Stimulated activated CD8-positive, alpha-beta memory T cell treated with anti-CD3 and anti-CD28 coated beads, Interleukin-4, amount 100 ng/mL, for 4 hours (primary cell): ENCODE measurements around the gene SOX15.
"Not testable (repeated sequence)": the region's sequence is repeated elsewhere in the genome, so short reads cannot be mapped to it uniquely, and the experiment has no call there.

Experiments used
- DNase-seq, 2 donors: peaks; one replicate each; pipeline ENCODE4 v3.0.0-alpha.2; 2020; ENCODE audit warnings: low read depth in 2 of 2, low spot score in 1 of 2

SOX15 gene

DNA sequence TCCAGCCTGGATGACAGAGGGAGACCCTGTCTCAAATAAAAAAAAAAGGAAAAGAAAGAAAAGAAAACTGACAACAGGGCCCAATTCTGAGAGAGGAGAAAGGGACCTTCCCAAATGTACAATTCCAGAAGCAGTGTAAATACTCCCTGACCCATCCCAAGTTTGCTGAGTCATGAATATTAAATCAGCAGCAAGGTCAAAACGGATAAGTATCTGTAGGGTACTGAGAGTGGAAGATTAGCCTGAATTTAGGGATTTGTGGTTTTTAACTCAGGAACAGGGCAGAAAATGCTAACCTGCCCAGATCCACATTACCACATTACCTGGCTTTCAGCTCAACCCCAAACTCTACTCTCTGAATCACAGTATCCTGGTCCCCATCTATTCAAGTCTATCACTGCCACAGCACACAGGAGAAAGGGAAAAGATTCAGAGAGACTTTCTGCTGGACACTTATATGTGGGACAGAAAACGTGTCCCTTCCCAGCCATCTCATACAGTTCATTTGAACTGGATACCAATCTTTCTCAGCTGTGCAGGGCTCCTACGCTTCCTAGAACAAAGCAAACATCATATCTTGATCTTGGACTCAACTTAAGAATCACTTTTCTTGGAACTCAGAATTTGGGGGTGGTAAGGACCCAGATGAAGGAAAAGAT is 21.9 kb upstream of the SOX15 start:
- DNase-seq, result no peak

DNA sequence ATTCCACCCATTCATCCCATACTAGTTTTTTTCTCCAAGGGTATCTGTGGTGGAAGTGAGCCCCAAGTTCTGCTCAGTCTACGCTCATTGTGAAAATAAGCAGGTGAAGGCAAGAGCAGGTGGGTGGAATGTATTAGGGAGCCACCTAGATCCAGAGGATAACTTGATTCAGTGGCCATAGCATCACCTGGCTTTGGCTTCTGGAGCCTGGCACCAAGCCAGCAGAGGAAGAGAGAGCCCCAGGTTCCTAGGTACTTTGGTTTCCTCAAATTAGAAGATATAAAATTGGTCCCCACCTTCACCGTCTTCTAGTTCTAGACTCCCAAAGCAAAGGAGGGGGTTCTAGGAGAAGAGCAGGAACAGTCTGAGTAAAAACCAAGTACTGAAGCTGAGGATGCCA is 20.7 kb upstream of the SOX15 start:
- DNase-seq, result no peak

DNA sequence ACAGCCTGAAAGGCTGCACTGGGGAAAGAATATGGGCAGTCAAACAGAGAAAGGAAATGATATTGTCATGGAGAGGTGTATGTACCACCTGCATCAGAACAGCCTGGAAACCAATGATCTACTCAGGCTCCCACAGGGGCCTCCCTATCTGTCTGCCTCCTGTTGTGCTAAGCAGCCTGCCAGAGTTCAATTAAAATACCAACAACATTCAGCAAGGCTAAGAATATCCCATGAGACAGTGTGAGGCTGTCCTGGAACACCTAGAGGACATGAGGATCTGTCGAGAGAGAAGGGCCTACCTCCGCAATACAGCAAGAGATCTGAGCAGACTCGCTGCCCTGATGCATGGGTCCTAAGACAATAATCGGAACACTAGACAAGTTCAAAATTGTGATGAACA is 16.4 kb upstream of the SOX15 start:
- DNase-seq, result no peak

DNA sequence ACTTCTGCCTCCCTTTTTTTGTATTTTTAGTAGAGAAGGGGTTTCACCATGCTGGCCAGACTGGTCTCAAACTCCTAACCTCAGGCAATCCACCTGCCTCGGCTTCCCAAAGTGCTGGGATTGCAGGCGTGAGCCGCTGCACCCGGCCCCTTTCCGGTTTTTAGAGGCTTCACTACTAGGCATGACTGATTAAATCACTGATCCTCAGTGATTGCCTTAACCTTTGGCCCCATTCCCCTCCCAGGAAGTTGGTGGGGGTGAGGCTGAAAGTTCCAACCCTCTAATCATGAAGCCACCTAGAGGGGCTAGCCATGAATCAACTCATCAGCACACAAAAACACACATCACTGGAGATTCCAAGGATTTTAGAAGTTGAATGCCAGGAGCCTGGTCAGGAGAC is 7.7 kb upstream of the SOX15 start:
- DNase-seq, result not testable (repeated sequence)

DNA sequence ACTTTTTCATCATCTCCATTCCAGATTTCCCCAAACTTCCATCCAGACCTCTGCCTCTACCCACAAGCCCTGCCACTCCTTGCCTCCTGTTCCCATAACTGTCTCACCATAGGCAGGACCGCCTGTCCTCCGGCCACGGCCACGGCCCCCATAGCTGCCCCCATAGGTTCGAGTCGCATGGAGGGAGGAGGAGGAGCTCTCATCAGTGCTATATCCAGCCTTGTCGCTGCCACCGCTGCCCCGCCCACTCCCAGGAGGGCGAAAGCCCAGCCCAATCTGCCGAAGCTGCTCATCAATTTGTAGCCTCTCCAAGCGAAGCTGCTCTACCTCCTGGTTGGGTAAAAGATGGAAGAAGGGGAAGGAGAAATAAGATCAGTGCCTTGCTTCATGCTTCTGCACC is 3.4 kb upstream of the SOX15 start:
- DNase-seq, result no peak

- DNase-seq, result no peak
Measured at GRCh38 chr17:7592422-7593021, 2.6 kb upstream of the SOX15 start.

DNA sequence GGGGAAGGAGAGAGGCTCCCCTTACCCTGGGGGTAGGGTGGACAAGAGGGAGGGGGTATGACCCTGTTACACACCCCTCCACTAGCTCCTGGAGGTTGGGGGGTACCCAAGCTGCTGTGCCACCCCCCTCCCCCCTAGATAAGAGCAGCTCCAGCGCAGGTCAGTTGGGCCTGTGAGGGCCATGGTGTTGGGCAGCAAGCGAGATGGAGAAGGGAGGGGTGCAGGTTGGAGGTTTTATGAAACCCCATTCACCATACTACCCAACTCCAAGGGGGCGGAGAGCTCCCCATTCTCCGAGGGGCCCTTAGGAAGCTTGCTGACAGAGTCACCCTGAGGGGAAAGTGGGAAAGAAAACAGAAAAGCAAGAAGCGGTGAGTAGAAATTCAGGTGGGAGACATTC is 1.7 kb upstream of the SOX15 start:
- no peak for DNase-seq

- DNase-seq, result no peak
Measured at GRCh38 chr17:7590743-7591142, 849 bp upstream of the SOX15 start.

DNA sequence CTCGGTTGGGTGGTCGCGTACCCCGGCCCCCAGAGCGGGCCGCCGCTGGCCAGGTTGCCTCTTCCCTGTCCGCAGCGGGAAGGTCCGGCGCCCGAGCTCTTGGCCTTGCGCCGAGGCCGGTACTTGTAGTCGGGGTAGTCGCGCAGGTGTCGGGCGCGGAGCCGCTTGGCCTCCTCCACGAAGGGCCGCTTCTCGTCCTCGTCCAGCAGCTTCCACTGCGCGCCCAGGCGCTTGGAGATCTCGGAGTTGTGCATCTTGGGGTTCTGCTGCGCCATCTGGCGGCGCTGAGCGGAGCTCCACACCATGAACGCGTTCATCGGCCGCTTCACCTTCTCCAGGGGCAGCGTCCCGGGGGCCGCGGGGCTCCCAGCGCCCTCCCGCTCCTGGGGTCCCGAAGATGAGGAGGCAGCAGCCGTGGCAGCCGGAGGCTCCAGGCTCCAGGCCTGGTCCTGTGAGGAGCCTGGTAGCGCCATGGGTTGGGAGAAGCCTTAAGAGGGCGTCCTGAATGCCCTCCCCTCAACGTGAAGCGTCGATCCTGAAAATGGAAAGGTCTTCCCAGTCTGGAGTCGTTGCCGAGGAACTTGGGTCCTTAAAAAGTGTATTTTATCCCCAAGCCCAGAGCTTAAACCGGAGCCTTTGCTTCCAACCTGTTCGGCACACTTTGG is 558 bp downstream of the SOX15 start:
- peak in 1 of 2 donors; percentile 31 for DNase-seq

DNA sequence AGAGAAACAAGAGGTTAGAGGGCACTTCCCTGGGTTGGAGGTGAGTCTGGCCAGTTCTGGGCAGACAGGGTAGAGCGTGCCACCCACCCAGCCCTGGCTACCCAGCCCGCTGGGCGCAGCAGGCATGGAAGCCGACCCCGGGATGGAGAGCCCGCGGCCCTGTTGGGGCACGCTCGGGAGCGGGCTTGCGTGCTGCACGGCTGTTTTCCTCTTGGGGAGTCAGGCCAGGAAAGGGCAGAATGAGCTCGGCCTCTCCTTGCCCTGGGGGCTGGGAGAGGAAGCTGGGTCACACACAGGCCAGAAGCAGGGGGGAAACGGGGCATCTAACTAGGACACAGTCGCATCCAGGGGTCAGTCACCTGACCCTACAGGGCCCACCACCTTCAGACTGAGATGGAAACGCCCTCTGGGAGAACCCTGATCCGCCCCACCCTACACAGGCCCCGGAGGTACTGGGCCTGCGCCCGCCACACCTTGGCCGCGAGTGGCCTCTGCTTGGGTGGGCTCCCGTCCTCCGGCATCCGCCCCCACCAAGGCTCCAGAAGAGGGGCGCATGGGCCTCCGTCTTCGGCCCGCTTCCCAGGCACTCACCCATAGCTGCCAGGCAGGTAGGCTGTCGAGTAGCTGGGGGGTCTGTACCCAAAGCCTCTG is 1.2 kb downstream of the SOX15 start:
- DNase-seq, result no peak

DNA sequence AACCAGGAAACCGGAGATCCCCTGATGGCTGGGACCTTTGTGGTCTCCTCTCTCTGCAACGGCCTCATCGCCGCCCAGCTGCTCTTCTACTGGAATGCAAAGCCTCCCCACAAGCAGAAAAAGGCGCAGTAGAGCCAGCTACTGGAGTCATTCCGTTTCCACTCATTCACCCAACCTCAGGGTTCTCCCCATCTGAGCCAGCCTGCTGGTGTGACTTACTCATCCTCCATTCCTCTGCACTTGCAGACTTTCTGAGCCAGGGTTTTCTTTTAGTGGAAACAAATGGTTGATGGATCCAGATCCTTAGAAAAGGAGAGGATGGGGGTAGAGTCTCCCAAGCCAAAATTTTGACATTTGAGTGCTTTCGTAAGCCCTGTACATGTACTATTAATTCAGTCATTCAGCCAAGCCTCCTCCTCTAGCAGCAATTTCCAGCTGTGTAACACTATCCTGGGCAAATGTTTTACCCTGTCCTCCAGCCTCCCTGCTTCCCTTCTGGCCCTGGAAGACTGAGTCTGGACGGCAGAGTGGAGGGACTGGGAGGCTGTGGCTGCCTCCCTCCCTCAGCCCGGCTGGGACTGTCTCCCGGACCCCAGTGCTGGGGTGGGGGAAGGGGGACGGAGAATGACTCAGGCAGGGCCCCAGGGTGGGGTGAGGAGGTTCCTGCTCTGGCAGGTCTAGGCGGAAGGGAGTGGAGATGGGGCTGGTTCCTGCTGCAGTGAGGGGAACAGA is 2.3 kb downstream of the SOX15 start:
- no peak for DNase-seq

GRCh38 chr17:7586673-7587419 is 3.0 kb downstream of the SOX15 start:
- no peak for DNase-seq

- DNase-seq, result peak; percentile 80 to 89
Measured at GRCh38 chr17:7583253-7584109, 6.4 kb downstream of the SOX15 start, which contains the start of gene MPDU1. Gene MPDU1, plus strand, starts transcription at chr17:7583852. Its CDS starts 11 bp downstream, at chr17:7583863.

- no peak for DNase-seq
Measured at GRCh38 chr17:7582396-7583252, 7.3 kb downstream of the SOX15 start.

GRCh38 chr17:7580604-7581575 is 9.0 kb downstream of the SOX15 start:
- DNase-seq, result no peak

DNA sequence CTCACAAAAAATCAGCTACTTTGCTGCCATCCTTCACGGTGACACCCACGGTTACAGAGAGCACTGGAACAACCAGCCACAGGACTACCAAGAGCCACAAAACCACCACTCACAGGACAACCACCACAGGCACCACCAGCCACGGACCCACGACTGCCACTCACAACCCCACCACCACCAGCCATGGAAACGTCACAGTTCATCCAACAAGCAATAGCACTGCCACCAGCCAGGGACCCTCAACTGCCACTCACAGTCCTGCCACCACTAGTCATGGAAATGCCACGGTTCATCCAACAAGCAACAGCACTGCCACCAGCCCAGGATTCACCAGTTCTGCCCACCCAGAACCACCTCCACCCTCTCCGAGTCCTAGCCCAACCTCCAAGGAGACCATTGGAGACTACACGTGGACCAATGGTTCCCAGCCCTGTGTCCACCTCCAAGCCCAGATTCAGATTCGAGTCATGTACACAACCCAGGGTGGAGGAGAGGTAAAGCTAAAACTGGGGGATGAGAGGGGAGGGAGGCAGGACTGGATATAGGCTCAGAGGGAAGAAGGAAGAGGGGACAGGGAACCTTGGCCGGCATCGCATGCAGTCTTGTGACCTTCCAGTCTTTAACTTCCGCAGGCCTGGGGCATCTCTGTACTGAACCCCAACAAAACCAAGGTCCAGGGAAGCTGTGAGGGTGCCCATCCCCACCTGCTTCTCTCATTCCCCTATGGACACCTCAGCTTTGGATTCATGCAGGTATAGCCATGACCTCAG is 9.9 kb downstream of the SOX15 start:
- no peak for DNase-seq
